Kasumi-1 (cell line): Measurements from ENCODE around the gene RNF220.
"Not testable (repeated sequence)": the region's sequence is repeated elsewhere in the genome, so short reads cannot be mapped to it uniquely, and the experiment has no call there.

Experiments
- DNase-seq, 2 experiments: peaks; one replicate each; lab custom pipeline; 2025; lab: John Stamatoyannopoulos, UW

RNF220 gene

DNA sequence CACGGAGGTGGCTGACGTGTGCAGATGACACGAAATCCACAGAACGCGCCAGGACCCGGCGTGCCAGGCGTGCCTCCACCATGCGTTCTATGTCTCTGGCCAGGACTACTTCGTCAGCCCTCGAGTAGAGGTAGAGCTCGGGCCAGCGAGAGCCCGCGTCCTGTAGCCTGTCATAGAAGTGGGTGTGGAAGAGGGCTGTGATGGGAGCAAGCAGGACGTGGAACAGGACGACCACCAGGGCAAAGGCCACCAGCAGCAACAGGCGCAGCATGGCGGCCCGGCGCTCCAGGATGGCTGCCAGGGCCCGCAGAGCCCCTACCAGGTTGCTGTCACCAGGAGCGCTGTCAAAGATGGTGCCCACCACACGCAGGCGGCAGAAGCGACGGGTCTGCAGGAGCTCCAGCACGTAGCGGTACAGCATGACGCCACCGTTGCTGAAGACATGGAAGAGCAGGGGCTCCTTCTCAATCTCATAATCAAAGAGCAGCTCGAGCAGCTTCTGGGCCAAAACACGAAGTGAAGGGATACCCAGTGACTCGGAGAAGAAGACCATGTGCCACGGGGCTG is 249.6 kb downstream of the RNF220 start:
- no peak for DNase-seq

DNA sequence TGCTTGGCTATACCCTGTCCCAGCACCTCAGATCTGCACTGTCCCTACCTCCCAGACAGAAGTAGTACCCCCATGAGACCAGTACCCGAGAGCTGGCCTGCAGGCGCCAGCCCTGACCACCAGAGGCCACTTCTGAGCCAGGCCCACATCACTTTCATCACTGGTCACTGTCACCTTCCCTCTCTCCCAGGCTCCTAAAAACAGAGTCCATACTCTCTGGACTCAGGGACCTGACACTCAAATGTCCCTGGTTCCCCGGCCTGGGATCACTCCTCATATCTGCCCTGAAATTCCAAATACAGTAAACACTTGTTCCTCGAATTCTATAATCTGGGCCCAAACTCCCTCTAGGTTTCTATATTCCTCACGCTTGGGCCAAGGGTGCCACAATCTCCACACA is 250.6 kb downstream of the RNF220 start:
- DNase-seq = peak; percentile 44 to 66

DNA sequence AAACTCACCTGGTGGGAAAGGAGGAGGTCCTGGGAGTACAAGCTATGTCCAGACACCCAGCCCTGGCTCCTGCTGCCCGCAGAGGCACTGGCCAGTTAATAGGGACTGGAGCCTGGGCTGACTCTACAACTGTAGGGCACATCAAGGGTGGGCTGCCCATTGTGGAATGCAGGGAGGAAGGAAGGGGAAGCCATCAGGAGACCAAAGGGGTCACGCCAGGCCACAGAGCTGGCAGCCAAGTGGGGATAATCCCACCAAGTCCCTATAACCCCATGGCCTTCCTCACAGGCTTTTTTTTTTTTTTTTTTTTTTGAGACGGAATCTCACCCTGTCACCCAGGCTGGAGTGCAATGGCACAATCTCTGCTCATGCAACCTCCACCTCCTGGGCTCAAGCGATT is 254.5 kb downstream of the RNF220 start:
- no peak for DNase-seq

DNA sequence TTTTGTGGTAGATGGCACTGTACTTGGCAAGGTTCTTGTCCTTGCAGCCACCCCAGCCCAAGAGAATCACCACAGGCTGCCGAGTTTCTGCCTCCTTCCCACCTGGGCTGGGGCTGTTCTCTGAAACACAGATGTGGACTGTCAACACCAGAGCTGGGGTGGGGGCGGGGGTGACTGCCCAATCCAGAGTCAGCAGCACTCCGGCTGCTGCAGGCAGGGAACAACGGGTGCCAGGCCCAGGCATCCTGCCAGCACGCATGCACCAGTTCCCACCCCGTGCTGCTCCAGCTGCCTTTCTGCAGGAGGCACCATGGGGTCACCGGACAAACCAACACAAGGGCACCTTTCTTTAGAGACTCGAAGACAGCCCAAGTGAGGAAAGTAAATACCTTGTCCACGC is 255.1 kb downstream of the RNF220 start:
- DNase-seq = no peak

DNA sequence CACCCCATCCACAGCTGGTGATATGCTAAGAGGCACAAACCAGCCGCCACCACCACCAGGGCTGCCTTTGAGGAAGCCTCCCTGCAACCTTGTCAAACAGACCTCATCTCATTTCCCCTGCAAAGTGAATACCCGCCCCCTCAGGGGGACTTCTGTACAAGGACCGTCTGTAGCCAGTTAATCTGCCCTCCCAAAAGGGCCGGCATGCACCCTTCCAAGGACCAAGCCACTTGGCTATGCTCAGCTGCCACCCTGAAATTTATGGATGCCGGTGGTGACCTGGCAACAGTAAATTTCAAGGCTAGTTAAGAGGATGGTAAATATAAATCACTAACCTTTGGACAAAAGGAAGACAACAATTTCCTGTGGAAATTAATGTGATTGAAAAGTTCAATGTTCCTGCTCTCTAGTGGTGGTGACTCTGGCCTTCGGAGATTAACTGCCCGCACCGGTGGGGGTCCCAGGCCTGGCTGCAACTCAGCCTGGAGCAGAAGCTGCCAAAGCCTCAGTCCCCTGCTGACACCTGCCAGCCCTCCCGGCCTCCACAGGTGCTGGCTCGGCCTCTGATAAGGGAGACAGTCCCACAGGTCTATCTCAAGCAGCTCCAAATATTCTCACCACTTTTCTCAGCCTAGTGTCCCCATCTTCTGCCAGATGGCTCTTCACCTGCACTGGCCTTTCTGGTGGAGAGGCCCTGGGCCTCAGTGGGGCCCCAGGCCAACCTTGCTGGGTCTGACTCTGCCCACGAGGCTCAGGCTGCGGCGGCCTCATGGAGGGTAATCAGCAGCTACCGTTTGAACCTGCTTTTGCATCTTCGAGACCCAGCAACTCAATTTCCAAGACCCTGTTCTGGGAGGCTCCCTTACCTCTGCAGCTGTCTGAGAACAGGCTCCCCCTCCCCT is 257.0 kb downstream of the RNF220 start:
- DNase-seq = no peak

DNA sequence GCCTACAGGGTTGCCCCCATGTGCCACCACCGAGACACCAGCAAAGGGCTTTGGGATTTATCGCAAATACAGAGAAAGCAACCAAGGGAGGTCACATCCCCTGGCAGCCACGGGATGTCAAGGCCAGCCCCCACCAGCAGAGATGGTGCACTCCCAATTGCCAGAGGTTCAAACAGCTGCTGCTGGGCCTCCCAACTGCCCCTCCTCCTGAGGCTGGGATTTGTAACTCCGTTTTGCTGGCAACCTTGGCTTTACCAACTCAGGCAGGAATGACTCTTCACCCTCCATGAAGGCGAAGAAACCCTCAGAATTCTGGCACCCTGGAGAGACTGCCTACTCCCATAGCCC is 257.6 kb downstream of the RNF220 start:
- DNase-seq = no peak

DNA sequence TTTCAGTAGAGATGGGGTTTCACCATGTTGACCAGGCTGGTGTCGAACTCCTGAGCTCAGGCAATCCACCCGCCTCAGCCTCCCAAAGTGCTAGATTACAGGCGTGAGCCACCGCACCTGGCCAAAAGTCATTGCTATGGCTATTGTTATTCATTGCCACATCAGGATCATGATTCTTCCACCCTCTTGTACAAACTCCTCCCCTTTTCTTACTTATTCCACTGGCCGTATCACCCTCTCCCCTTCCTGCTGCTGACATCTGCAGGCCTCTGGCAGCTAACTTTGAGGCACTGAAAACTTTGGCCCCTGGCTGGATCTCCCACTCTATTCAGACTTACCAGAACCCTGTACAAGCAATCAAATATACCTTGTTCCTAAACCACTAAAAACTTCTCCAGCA is 258.4 kb downstream of the RNF220 start:
- DNase-seq = no peak

DNA sequence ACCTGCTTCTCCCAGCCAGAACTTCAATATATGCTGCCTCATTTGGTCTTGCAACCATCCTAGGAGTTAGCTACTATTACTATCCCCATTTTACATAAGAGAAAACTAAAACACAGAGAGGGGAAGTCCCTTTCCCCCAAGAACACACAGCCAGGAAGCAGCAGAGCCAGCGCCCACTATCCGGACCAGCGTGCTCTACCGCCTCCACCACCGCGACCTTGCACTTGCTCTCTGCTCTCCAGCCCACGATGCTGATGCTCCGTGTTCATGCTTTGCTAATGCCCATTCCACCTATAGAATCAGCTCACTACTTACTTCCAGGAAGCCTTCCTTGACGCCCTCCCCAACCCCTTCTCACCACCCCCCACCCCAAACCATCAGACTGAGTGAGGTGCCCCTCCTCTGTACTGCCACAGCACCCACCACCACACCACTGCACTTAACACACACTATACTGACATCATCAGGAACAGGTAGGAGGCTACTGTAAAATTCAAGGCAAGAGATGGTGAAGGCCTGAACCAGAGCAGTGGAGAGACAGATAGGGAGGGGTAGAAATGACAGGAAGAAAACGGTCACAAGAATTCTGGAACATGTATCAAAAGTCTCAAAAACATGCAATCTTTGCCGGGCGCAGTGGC is 259.8 kb downstream of the RNF220 start:
- peak; percentile 36 to 53 for DNase-seq

DNA sequence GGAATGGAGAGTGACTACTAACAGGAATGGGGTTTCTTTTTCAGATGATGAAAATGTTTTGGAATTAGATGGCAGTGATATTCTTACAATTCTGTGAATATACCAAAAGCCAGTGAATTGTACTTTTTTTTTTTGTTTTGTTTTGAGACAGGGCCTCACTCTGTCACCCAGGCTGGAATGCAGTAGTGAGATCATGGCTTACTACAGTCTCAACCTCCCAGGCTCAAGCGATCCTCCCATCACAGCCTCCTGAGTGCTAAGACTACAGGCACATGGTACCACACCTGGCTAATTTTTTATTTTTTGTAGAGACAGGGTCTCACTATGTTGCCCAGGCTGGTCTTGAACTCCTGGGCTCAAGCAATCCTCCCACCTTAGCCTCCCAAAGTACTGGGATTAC is 261.7 kb downstream of the RNF220 start:
- DNase-seq = not testable (repeated sequence)

DNA sequence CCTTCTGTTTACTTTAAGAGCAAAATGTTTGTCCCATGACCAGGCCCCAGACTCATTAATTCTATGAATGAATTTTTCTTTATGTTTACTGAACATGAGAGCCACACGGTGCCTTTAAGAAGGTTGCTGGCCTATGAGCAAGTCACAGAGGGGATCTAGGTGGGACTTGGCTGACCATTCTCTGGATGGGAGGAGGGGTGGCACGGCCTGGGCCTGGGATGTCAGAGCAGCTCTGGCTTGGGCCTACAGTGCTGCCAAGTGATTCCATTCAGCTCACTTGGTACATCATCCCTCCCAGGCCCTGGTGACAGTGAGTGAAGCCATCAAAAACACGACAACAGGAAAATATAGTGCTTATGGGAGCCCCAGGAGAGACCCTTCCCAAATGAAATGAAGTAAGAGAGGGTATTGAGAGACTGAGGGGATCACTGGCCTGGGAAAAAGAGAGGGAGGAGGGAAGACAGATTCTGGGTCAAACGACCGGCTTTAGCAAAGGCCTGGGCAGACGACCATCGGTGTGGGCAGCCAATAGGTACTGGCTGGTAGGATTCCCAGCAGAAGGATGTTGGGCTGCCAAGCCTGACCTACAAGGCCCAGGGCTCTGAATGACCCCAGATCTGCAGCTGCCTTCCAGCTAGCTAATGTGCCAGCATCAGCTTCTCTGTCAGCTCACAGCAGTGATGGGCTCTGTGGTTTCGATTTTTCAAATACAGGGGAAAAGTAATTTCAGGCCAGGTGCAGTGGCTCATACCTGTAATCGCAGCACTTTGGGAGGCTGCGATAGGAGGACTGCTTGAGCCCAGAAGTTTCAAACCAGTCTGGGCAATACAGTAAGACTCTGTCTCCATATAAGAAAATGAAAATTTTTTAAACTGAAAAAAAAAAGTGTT is 265.9 kb downstream of the RNF220 start:
- no peak for DNase-seq

DNA sequence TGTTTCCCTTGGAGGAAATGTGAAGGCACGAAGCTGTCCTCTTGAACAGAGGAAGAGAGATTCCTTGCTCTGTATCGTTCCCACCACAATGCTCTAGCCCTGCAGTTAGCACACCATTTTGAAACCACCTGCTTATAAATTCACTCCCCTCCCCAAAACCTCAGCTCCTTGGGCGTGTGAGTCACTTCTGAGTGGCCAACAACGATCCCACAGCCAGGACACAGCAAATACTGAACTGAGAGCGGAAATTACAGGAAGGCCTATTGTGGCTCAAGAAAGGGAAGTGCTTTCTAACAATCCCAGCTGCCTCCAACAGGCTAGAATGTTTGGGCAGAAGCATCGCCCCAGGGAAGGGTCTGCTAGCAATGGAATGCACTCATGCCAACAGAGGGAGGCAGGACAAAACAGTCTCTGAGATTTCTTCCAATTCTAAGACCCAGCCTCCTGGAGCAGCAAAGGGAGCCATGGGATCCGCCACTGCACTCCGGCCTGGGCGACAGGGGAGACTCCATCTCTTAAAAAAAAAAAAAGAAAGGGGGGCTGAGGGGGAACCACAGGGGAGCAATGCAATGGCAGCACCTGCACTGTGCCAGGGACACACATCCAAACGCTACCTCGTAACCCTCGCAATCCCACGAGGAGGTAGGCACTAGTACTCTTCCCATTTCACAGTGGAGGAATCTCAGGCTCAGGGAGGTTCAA is 267.4 kb downstream of the RNF220 start:
- peak; percentile 99 for DNase-seq

DNA sequence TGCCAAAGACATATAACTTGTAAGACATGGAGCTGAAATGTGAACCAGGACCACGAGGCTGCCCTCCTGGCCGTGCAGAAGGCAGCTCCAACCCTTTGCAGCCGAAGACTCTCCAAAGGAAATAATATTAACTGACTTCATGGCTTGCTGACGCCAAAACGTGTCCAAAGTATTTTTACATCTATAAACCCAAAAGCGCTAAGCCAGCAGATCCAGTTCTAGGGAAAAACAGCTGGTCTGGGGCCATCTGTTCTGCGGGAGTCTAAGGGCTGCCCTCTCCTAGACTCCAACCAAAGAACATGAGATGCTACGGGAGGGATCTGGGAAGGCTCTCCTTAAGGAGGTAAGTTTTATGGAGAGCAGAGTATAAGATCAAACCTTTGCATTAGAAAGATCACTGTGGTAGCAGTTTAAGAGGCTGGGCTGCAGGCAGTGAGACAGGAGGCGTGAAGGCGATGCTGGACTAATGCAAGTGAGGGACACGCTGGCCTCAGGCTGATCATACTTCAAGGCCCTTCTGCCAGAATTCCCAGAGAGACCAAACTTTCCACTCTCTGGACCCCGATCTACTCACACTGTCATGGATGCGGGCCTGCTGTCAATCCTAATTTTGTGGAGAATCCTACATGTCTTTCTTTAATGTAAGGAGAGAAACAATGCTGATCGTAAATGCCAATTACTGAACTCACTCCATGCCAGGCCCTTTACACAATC is 268.1 kb downstream of the RNF220 start:
- no peak for DNase-seq

DNA sequence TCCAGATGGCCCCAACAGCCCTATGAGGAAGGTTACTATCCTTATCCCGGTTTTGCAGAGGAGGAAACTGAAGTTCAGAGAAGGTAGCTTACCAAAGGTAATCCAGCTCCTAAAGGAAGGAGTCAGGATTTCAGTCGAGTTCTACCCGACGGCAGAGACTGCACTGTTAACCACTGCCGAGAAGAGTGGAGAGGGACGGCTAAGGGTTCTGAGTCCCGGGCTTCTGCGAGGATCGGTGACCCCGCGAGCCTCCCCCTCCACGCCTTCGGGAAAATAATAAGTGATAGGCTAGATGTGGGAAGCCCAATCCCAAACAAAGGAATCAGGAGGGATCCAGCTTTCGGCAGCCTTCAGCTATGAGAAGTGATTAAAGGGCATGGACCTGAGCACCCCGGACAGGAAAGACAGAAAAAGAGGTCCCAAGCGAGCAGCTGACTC is 268.6 kb downstream of the RNF220 start:
- DNase-seq = no peak

DNA sequence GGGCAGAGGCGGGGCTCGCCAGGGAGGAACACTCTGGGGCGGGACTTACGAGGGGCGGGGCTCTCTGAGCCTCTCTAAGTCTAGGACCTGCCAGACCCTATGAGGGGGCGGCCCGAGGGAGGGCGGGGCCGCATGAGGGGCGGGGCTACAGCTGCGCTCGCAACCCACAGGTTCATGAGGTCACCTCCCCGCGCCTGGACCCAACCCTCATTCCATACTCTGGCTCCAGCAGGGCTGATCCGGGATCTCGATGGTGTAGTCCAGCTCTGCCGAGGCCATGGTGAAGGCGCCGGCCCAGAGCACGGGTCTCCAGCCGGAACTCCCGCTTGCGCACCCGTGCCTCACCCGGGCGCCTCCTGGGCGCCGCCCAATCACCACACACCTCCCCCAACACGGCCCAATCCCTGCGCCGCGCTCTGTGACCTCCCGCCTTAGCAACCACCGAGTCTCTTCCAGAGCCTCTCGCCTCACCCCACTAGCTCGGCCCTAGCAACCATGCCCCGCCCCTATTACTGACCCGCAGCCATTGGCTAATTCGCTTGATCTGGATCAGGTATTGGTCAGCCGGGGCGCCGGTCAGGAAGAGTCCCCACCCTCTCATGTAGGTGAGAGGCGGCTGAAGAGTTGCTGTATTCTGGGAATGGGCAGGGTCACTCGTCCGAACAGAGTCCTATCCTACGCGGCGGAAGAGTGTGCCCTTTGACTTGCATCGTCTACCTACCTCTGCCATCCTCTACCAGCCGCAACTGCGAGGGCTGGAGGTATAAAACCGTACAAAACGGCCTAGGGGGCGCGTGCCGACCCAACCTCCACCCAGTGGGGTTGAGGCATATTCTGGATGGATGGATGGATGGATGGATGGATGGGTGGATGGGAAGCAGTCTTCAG is 269.3 kb downstream of the RNF220 start, which contains the start of the genes ARMH1 and TMEM53:
Gene ARMH1, plus strand, starts transcription at position 602 of the 888 bp plus-strand sequence. CDS start 14,984 bp downstream, outside the sequence.
Gene TMEM53, minus strand, starts transcription at position 369 of the 888 bp plus-strand sequence. Its CDS starts 90 bp downstream, at position 279.
- DNase-seq = peak; percentile 92 to 96

DNA sequence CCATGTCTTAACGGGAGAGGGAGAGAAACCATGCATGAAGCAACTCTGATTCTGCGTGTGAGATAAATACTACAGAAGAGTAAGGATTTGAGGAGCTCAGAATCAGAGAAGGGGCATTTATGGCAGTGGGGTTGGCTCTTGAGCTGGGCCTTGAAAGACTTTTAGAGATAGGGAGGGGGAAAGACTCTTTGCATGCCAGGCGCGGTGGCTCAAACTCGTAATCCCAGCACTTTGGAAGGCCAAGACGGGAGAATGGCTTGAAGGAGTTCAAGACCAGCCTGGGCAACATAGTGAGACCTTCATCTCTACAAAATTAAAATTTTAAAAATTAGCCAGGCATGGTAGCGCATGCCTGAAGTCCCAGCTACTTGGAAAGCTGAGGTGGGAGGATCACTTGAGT is 270.1 kb downstream of the RNF220 start:
- no peak for DNase-seq

DNA sequence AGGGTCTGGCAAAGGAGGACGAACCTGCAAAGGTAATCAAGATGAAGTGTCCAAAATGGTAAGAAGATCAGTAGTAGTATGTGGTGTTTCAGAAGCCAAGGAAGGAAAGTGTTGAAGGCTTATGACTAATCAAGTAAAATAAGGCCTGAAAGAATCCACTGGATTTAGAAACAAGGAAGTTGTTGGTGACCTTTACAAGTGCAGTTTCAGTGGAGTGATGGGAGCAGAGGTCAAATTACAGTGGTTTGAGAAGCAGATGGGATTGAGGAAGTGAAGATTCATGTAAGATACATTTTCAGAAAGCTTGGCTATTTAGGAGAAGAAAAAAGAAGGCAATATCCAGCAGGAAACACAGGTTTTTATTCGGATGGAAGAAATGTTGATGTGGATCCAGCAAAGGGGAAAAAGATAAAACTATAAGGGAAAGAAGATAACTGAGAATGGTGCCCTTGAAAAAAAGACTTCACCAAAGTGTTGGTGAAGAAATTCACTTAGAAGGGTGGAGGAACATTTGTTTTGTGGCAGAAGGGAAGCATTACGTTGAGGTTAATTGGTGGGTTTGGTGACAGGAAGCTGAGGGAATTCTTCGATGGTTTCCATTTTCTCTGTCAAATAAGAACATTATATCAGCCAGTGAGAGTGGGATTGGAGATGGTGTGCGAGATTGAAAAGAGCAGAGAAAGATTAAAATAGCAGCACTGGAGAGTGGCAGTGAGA is 271.6 kb downstream of the RNF220 start:
- peak; percentile 96 to 98 for DNase-seq

DNA sequence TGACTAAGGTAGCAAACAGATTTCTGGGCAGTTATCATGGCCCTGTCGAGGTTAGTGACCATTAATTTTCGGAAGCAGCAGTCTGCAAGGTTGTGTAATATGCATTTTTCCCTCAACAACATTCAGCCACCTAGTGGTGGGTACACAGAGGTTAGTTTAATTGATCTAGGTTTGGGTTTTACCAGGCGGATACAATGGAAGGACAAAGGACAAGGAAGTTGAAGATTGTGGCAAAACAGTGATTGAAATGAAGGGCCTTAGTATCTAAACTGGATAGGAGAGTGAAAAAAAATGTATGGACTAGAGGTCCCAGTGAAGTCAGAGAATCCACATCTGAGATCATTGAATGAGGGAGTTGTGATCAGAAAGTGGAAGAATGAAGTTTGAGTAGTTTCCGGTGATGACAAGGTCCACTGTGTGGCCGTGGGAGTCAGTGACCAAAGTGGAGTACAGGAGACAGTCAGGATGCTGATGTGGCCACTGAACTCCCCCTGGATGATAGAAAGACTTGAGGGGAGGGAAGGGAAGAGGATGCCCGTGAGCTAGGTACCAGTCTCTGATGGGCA is 272.2 kb downstream of the RNF220 start:
- DNase-seq = peak; percentile 59 to 74

DNA sequence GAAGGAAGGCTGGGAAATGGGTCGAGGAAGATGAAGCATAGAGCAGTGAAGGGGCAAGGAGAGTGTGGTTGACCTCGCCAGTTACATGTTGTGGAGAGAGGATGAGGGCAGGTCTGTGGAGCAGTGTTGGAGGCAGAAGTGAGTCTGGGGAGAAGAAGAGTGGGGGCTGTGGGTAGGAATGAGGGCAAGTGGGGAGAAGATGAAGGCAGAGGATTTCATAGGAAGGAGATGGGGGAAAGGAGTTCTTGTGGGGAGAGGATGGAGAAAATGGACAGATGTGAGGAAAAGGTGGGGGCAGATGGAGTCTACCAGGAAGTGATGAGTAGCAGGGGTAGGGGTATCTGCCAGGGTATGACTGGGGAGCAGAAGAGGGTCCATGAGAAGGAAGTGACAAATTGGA is 273.1 kb downstream of the RNF220 start:
- DNase-seq = no peak
